Right lobe of liver (tissue), 4 donors: ENCODE data around the gene PLIN3.

Experiments
- CTCF ChIP-seq, 4 donors: fragments of 200-600 bp in 3 of 4; fragments of 450-650 bp in 1 of 4; IDR thresholded peaks; one replicate each; pipeline versions ENCODE4 v1.5.1 to v1.8.0; 2016 to 2022; ENCODE audit warnings: antibody characterized with exemption in 4 of 4, mild to moderate bottlenecking in 2 of 4
- POLR2A ChIP-seq: fragments of 450-650 bp; IDR thresholded peaks from one replicate; pipeline ENCODE4 v1.6.1; 2017; ENCODE audit warnings: antibody characterized with exemption, mild to moderate bottlenecking
- donor health status: DM: no; HTN: no; CAD: no.
- donor health status: DM: no; HTN: no; CAD: no.
- donor health status: DM: no; HTN: yes; CAD: no.

GRCh38 chr19:4859697-4860096 is 7.8 kb downstream of the PLIN3 start:
- no peak for TF ChIP-seq POLR2A
- no peak for TF ChIP-seq CTCF (IDR thresholded peaks at IDR 0.05)
